Stimulated activated CD4-positive, alpha-beta T cell treated with anti-CD3 and anti-CD28 coated beads, TNF-alpha, amount 100 ng/mL, for 1 hour (primary cell): Measurements from ENCODE around the gene AP3B1.
A peak's percentile ranks its signal among the peaks of the same experiment; 100 is the strongest.

Experiments
- DNase-seq, 3 donors: peaks; one replicate each; pipeline ENCODE4 v3.0.0-alpha.2; 2020; ENCODE audit warnings: low read depth in 3 of 3, low spot score in 1 of 3

AP3B1 gene

DNA sequence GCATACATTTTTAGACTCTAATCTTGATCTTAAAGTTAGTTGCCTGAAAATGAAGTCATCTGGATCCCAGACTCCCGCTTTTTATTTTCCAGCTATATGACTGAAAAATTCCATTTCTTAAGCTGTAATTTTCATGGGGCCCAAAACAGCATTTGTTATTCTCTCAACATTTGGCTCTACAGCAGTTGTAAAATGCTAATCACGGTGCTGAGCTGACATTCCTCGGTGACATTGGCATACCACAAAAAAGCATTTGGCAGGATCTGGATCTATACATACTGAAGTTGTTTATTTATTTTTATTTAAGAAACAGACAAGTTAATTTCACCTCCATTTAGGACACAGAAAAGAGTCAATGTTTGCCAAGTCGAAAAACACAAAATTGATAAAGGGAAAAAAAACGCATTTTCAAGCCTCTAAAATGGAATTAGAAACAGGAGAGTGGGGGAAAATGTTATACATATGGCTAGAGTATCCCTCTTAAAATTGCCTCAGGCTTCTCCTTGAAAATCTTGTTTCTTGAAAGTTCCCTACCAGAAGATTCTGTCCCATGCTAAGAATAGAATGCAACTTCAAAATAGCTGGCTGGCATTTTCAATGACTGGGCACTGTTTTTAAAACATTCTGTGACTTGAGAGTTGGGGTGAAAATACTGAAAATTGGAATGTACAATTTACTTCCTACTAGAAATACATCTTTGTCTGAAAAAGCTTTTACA is 310.9 kb downstream of the AP3B1 start:
- DNase-seq, result no peak

DNA sequence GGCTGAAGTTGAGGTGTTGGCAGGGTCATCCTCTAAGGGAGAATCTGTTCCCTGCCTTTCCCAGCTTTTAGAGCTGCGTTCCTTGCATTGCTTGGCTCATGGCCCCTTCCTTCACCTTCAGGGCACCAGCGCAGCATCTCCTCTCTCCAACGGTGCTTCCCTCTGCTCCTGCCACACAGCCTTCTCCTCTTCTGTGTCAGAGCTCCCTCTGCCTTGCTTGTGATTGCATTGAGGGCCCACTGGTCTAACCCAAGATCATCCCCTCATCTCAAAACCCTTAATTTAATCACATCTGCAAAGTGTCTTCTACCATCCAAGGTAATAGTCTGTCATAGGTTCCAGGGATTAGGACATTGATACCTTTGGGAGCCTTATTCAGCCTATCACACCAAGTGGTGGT is 312.7 kb downstream of the AP3B1 start:
- no peak for DNase-seq

DNA sequence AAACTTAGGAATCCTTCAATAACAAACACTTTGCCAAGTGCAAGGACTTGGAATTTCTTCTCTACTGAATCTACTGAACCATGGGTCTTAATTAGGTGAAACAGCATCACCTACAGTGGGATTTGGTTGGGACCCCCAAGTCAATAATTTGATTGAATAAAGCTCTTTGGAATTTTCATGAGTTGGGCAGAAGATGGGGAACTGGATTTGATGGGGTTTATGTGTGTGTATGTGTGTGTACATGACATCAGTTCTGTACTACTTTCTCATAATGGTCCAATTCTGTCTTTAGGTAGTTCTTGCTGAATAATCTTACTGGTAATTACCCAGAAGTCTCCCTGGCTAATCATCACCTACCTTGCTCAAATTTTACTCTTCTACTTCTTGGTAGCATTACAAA is 319.9 kb downstream of the AP3B1 start:
- DNase-seq, result no peak

DNA sequence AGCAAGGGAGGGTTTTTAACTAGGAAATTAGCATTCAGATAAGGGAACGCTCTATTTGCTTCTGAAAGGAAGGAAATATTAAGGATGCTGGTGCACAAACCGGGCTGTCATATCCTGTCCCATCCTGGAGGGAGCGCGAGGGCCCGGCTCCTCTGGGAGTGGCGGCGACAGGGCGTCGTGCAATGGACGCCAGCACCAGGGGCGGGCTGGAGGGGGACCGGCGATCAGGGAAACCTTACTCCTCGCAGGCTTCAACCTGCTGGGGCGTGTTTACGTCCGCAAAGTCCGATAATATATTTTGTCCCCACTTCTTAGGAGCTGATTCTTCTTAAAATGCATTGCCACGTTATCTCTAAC is 321.3 kb downstream of the AP3B1 start:
- DNase-seq, result no peak

DNA sequence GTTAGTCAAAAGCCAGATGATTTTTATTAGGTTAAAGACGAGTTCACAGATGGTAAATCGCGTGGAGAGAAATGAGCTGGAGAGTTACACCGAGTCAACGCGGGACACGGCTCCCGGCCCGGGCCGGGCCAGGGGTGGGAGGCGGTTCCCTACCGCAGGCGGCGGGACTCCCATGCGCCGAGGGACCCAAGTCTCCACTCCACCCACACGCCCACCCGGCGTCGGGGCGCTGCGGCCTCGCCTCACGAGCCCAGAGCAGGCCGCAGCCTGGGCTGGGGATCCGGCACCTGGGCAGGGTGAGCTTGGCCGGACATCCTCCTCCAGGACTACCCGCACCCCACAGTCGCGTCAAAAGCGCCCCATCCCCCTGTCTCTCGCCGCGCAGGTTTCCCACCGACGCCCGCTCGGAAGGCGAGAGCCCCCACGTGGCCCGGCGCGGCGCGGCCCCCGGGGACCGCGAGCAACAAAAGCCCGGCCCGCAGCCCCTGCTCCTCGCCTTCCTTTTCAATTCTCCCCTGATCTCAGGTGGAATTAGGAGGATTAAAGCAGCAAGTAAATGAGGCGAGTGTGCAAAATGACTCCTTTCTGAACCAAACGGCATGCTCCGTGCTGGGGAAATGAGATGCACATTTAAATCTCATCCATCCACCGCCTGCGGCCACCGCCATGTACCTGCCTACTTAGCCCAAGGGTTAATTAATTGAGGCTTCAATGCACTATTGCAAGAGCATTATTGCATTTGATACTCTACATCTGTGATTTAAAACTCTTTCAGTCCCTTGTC is 321.8 kb downstream of the AP3B1 start:
- DNase-seq, result peak in 1 of 3 donors; percentile 2

DNA sequence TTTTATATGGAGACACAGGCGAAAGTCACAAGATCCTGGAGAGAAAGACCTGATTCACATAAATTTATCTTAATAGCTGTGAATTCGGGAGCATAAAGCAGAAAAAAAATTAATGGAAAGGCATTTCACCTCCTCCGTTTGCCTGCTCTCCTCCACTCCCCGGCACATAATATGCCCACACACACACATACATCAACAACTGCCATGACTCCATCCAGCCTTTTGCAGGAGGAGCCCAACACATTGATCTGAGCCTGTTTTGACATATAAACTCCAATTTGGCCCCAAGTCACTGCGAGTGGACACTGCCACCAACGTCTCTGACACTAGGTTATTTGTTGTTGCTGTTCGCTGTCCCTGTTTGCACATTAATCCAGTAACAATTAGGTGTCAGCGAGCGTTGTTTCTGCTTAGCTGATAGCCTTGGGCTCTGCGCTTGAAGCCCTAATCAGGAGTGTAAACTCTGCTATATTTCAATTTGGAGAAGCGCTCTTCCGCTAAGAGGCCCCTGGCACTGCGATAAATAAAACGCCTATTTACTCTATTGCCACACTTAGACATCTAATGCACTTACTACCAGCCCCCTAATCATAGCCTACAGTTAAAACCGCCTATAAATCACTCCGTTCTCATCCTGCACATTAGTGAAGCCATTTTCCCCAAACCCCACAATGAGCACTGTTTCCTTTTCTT is 322.6 kb downstream of the AP3B1 start:
- no peak for DNase-seq

DNA sequence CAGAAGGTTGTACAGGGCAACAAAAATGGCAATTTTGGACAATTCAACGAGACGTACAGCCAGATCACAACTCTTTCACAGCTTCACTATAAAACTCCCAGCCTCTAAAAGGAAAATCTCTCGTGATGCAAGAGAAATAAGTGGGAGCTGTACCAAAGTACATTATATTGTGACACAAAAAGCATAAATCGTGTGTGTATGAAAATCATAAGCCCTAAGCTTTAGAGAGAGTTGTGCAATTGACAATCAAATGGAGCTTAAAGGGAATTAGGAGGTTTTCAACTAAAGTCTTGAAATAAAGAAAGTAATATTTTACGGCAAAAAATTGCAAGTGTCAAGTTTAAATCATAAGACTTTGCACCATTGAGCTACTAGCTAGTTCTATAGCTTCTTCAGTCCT is 323.6 kb downstream of the AP3B1 start:
- no peak for DNase-seq

DNA sequence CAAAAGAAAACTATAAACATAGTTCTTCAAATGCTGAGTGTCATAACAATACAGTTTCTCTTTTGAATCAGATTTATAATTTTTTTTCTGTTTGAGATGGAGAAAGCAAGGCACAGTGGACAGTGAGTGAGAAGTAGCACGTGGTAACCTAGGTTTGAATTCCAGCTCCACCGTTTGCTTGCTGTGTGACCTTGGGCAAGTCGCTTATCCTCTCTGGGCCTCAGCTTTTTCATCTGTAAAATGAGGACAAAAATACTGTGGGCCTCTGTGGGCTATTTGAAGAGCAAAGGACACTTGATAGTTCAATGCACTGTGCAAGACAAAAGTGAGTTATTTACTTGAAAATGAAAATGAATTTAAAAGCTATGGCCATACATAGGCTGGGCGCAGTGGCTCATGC is 330.7 kb downstream of the AP3B1 start:
- no peak for DNase-seq

DNA sequence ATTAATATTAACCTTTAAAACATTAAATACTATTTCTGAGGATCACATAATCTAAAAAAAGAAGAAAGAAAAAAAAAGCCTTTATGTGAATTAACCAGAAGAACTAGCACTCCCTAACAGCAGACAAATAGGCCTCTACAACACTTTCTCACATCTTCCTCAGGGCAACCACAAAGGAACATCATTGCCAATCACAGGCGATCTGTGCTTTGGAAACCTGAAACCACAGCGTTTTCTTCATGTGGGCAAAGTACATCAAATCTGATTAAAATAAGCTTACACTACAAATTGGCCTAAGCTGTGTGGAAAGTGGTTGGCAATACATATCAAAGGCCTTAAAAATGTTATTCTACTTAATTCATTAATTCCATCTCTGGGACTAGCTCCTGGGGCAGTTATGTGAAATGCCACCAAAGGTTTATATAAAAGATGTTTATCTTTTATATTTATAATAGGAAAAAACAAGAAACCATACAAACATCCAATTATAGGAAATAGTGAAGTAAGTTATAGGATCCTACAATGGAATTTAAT is 333.6 kb downstream of the AP3B1 start:
- no peak for DNase-seq

DNA sequence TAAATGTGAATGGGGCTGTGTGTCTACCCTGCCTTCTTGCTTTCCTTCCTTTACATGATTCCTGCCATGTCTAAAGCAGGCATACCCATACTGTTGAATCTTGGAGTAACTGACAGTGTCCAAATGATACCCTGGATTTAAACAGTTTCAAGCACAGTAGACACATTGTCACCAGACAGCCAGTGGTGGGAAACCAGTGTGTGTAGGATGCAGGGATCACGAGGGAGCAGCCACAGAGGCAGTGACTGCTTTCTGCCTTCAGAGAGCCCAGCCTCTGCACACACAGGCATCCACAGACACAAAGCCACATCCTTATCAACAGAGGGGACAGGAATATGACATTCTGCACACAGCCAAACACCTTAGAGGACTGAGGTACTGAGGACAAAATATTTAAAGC is 334.2 kb downstream of the AP3B1 start:
- no peak for DNase-seq

DNA sequence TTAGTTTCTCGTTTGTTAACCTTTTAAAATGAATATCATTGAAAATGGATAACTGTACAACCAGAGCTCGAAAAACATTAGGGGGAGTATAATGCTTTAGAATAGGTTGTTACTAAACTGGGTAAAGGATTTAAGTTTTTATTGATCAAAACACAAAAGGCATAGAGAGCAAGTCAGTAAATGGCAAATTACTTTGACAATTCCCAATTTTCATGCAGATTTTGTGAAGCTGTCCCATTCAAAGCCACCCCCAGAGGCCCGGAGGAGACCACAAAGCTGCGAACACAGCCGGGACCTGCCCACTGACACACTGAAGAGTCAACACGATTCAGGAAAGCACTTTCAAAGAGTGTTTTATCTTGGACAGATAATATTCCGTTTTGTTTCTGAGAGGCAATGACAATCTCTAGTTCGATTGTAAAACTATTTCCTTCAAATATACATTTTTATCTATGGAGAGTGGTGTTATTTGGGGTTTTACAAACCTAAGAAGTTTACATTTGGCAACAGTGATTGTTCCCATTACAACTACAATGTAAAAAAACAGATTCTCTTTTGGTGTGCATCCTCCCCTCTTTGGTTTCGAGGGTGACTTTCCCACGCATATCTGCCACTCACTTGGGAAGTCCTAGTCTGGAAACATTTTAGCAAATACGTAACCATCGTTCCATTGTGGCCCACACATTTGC is 335.7 kb downstream of the AP3B1 start:
- DNase-seq, result no peak

DNA sequence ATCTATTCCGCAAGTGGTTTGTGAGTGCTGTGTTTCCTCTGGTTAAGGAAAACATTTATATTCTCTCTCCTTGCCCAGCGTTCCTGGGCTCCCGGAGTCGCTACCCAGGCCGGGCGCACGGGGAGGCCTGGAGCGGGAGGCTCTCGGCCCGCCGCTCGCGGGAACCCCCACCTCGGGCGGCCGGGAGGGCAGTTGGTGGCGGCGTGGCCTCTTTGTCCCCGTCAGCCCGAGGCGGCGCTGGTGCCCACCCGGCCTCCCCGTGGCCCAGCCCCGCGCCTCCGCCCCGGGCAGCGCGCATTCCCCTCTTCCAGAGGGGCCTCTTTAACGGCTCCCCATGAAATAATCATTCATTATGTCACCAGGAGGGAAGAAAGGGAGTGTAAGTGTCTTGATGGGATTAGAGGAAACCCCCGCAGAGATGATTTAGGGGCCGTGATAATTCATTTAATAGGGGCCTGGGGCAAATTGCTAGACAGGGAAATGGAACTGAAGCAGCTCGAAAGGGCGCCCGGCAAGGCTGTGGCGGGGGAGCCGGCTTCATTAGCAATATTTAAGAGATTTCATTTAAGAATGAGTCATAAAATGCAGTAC is 336.5 kb downstream of the AP3B1 start:
- no peak for DNase-seq

DNA sequence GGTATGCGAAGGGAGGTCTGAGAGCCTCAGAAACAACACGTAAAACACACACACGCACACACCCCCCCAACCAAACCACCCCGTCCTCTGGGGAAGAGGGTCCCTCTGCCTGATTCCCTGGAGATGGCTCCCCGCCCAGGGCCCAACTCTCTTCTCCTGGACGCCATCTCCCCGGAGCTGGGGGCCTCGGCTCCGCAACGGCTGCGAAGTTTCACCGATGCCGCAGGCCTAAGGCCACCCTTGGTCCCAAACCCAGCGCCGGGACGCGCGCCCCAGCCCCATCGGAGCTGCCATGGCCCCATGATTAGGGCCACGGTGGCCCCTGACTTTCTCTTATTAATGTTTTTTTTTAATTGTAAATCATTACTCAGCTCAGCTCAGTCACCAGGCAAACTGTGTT is 337.0 kb downstream of the AP3B1 start:
- DNase-seq, result no peak

DNA sequence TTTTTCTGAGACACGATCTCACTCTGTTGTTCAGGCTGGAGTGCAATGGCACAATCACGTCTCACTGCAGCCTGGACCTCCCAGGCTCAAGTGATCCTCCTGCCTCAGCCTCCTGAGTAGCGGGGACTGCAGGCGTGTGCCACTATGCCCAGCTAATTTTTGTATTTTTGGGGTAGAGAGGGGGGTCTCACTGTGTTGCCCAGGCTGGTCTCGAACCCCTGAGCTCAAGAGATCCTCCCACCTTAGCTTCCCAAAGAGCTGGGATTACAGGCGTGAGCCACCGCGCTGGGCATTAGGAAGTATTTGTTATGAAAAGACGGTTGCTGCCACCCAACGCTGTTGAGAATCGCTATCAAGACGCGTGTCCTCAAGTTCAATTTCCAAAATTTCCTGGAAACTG is 337.4 kb downstream of the AP3B1 start:
- no peak for DNase-seq

DNA sequence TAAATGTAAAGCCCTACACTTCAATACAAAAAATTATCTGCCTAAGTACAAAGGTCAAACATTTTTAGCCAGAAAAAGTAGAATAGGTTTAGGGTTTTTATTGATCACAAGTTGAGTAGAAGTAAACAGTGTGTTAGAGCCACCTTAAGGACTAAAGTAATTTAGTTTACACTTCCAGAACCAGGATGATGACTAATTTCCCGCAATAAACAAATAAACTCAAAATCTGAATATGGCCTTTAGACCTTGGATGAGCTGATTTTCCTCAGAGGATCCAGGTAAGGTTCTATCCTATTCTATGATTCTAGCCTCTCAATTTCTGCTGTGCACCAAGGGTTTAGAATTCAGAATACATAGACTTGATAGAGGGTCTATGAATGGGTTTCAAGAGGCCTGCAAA is 338.9 kb downstream of the AP3B1 start:
- DNase-seq, result no peak

DNA sequence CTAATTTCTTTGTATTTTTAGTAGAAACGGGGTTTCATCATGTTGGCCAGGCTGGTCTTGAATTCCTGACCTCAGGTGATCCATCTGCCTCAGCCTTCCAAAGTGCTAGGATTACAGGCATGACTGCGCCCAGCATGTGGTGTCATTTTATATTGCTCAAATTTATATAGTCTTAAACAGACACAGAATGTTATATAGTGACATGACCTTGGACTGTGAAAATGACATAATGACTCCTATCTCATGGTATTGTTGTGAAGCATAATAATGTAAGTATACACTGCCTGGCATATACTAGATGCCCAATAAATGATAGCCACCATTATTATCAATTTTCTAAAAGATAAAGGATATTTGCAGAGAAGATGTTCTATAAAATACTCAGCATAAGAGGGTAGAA is 341.1 kb downstream of the AP3B1 start:
- DNase-seq, result no peak

DNA sequence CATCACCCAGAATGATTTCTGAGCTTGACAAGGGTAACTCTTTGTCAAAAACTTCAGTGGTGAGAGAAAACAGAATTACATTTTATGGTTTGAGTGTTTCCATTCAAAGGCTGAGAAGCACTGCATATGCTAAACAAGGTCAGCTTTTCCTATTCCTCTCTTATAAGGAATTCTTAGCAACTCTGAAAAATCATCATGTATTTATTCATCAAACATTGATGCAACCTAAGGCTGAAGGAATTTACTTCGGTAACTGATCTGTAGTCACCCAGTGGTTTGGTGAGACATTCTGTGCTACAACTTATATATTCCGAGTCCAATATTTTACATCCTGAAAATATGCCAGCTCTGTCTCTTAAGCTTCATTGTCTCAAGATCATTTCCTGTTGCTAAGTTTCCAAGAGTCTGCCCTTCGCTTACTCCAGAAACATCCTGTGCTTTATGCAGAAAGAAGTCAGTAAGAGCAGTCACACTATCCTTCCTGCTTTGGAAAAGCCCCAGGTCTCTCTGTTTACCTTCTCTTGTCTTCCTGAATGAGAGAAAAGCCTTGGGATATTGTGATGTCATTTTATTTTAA is 341.8 kb downstream of the AP3B1 start:
- no peak for DNase-seq
